ENCODE results near the gene SGCE. TPM values are rescaled to one million over a fixed set of nuclear protein-coding genes. Genes with fewer than 3 reads are reported as not detected.

The SGCE gene
- total RNA-seq, 1 experiment from 2014 or later = 17.4 TPM

- intact Hi-C loops (cut with micrococcal nuclease) = no loop called here
- TF ChIP-seq SRF (IDR thresholded peaks at IDR 0.05; ENCODE audit: low read depth) (no peak), SP1 (IDR thresholded peaks at IDR 0.05; ENCODE audit: low read depth) (no peak), CBX3 (IDR thresholded peaks at IDR 0.05; ENCODE audit: low read depth) (no peak), YY1 (IDR thresholded peaks at IDR 0.05; ENCODE audit: extremely low read depth, insufficient replicate concordance, low read depth, low read length) (no peak), CTCF (IDR thresholded peaks at IDR 0.05 in 2 of 3, conservative IDR thresholded peaks at IDR 0.05 in 1 of 3; ENCODE audit: borderline replicate concordance in 1 of 3, insufficient read depth in 1 of 3, low read depth in 2 of 3, low read length in 2 of 3) (no peak), FOSL1 (IDR thresholded peaks at IDR 0.05; ENCODE audit: low read depth) (no peak), JUND (IDR thresholded peaks at IDR 0.05) (no peak), ZFX (IDR thresholded peaks at IDR 0.05) (no peak), EGR1 (IDR thresholded peaks at IDR 0.05; ENCODE audit: low read depth) (no peak), ZNF274 (IDR thresholded peaks at IDR 0.05; ENCODE audit: low read depth, low read length) (no peak), ATF3 (IDR thresholded peaks at IDR 0.05) (no peak), EZH2phosphoT487 (IDR thresholded peaks at IDR 0.05; ENCODE audit: borderline replicate concordance) (no peak)
- TF ChIP-seq, protein P1, sequence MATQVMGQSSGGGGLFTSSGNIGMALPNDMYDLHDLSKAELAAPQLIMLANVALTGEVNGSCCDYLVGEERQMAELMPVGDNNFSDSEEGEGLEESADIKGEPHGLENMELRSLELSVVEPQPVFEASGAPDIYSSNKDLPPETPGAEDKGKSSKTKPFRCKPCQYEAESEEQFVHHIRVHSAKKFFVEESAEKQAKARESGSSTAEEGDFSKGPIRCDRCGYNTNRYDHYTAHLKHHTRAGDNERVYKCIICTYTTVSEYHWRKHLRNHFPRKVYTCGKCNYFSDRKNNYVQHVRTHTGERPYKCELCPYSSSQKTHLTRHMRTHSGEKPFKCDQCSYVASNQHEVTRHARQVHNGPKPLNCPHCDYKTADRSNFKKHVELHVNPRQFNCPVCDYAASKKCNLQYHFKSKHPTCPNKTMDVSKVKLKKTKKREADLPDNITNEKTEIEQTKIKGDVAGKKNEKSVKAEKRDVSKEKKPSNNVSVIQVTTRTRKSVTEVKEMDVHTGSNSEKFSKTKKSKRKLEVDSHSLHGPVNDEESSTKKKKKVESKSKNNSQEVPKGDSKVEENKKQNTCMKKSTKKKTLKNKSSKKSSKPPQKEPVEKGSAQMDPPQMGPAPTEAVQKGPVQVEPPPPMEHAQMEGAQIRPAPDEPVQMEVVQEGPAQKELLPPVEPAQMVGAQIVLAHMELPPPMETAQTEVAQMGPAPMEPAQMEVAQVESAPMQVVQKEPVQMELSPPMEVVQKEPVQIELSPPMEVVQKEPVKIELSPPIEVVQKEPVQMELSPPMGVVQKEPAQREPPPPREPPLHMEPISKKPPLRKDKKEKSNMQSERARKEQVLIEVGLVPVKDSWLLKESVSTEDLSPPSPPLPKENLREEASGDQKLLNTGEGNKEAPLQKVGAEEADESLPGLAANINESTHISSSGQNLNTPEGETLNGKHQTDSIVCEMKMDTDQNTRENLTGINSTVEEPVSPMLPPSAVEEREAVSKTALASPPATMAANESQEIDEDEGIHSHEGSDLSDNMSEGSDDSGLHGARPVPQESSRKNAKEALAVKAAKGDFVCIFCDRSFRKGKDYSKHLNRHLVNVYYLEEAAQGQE (IDR thresholded peaks at IDR 0.05; ENCODE audit: low read depth) = no peak
- no peaks in the 10 kb centered on the region for H3K79me2 ChIP-seq (ENCODE audit: insufficient read depth, low read length)
- BruUV-seq (replicated peaks) = no TSS peak
- H4K20me1 ChIP-seq (ENCODE audit: insufficient read depth) = no peaks in the 10 kb centered on the region
- ChIA-PET RAD21 (ENCODE audit: low non-redundant PET in 1 of 2, low total read pairs in 2 of 2, uncharacterized antibody in 2 of 2, unreplicated experiment in 2 of 2) (no interaction called here), CTCF (no interaction called here), POLR2A (no interaction called here)
- no peak overlapping the region for H3K9ac ChIP-seq (ENCODE audit: low read length)
- no peak overlapping the region for H3K4me2 ChIP-seq (ENCODE audit: low read length)
- no peaks in the 10 kb centered on the region for H3K9me3 ChIP-seq (ENCODE audit: control insufficient read depth in 1 of 2, insufficient read depth in 1 of 2, low read depth in 1 of 2, low read length in 2 of 2)
- no peaks in the 10 kb centered on the region for H3K4me1 ChIP-seq (ENCODE audit: control insufficient read depth in 1 of 2, insufficient read depth in 2 of 2, low read length in 2 of 2)
- H3K36me3 ChIP-seq (ENCODE audit: control insufficient read depth in 1 of 2, insufficient read depth in 2 of 2, low read length in 2 of 2) = no peaks in the 10 kb centered on the region
- H3K27ac ChIP-seq (ENCODE audit: low read depth, low read length) = no peak overlapping the region
- no peak overlapping the region for H3K4me3 ChIP-seq (replicated peaks in 1 of 2; ENCODE audit: low read depth in 1 of 2, low read length in 2 of 2)
- no peaks in the 10 kb centered on the region for H3K27me3 ChIP-seq (ENCODE audit: insufficient read depth, low read length)
- H2AFZ ChIP-seq (ENCODE audit: low read depth, low read length, poor library complexity, severe bottlenecking) = no peak overlapping the region
- DNase-seq (ENCODE audit: low read depth, low spot score) = no peak
- no peak for ATAC-seq
- H3K9me2 ChIP-seq (ENCODE audit: insufficient read depth) = no peaks in the 10 kb centered on the region
These were observed 11.1 kb upstream of the SGCE start for GRCh38 chr7:94666879-94667587.

Measured in HCT116 (cell line).